PC-3 (cell line): ENCODE measurements around the gene IFNGR1. TPM values are rescaled to one million over a fixed set of nuclear protein-coding genes. Genes with fewer than 3 reads are reported as not detected.
A peak's percentile ranks its signal among the peaks of the same experiment; 100 is the strongest.

ENCODE experiments used
- ATAC-seq: fragments of 200-7000 bp; cut with Tn5 transposase; 2 replicates; pipeline ENCODE4 v1.9.1; 2020; ENCODE audit warnings: mild to moderate bottlenecking, moderate library complexity
- BruUV-seq: library from RNA; stranded (reverse); fragments of 400-500 nt; replicated peaks from 2 replicates; lab custom pipeline; 2021; lab: Mats Ljungman, UMichigan
- CTCF ChIA-PET: fragments of 300-600 bp; sonication (Branson Sonifier 250); formaldehyde crosslinking; loops from one replicate; lab custom pipeline; 2022; ENCODE audit warnings: antibody characterized with exemption; lab: Charles Lee
- POLR2A ChIA-PET: fragments of 300-600 bp; sonication (Branson Sonifier 250); formaldehyde crosslinking; loops from one replicate; lab custom pipeline; 2022; ENCODE audit warnings: antibody characterized with exemption; ENCODE audit not compliant: unreplicated experiment; lab: Charles Lee
- DNase-seq: peaks from one replicate; pipeline ENCODE4 v3.0.0-alpha.2; 2015
- H2AFZ ChIP-seq: fragments of 300-600 bp; sonication (generic); 2 replicates; pipeline ENCODE4 v1.6.0; 2016; ENCODE audit warnings: antibody characterized with exemption, low read length
- H3F3A ChIP-seq: fragments of 300-600 bp; sonication (generic); one replicate; pipeline ENCODE4 v1.6.0; 2017; ENCODE audit warnings: antibody characterized with exemption, low read length, control low read depth, mild to moderate bottlenecking; ENCODE audit not compliant: unreplicated experiment
- H3K27ac ChIP-seq: fragments of 300-600 bp; sonication (generic); 2 replicates; pipeline ENCODE4 v1.5.1; 2016; ENCODE audit warnings: mild to moderate bottlenecking, low read length
- H3K27me3 ChIP-seq: fragments of 300-600 bp; sonication (generic); 2 replicates; pipeline ENCODE4 v1.6.1; 2016; ENCODE audit warnings: low read length, mixed read lengths
- H3K36me3 ChIP-seq: fragments of 300-600 bp; sonication (generic); 2 replicates; pipeline ENCODE4 v1.6.1; 2016; ENCODE audit warnings: low read depth, mixed run types, low read length, mixed read lengths
- H3K4me1 ChIP-seq: fragments of 300-600 bp; sonication (generic); 2 replicates; pipeline ENCODE4 v1.5.1; 2016; ENCODE audit warnings: low read length; ENCODE audit not compliant: insufficient read depth
- H3K4me2 ChIP-seq: fragments of 300-600 bp; sonication (generic); 2 replicates; pipeline ENCODE4 v1.6.0; 2016; ENCODE audit warnings: low read length
- H3K4me3 ChIP-seq: fragments of 300-600 bp; sonication (generic); 2 replicates; pipeline ENCODE4 v1.5.1; 2016; ENCODE audit warnings: mild to moderate bottlenecking, low read length, mixed read lengths
- H3K79me2 ChIP-seq: fragments of 300-600 bp; sonication (generic); 2 replicates; pipeline ENCODE4 v1.6.1; 2017; ENCODE audit warnings: low read length, mixed read lengths
- H3K9ac ChIP-seq: fragments of 300-600 bp; sonication (generic); 2 replicates; pipeline ENCODE4 v1.6.0; 2016; ENCODE audit warnings: mild to moderate bottlenecking, low read length
- H3K9me2 ChIP-seq: fragments of 300-600 bp; sonication (generic); replicated peaks from 2 replicates; pipeline ENCODE4 v1.6.1; 2016; ENCODE audit warnings: mixed run types, low read length, mixed read lengths
- H3K9me3 ChIP-seq: fragments of 300-600 bp; sonication (generic); 2 replicates; pipeline ENCODE4 v1.6.1; 2016; ENCODE audit warnings: low read length, mixed read lengths
- H4K20me1 ChIP-seq: fragments of 300-600 bp; sonication (generic); 2 replicates; pipeline ENCODE4 v1.6.1; 2016; ENCODE audit warnings: low read length, mixed read lengths
- EZH2 ChIP-seq: fragments of 300-600 bp; sonication (generic); IDR thresholded peaks from one replicate; pipeline ENCODE4 v1.6.1; 2017; ENCODE audit warnings: antibody characterized with exemption, mild to moderate bottlenecking, low read length; ENCODE audit not compliant: unreplicated experiment
- EZH2phosphoT487 ChIP-seq: fragments of 300-600 bp; sonication (generic); IDR thresholded peaks from 2 replicates; pipeline ENCODE4 v1.6.1; 2018; ENCODE audit warnings: mild to moderate bottlenecking, antibody characterized with exemption, low read length, borderline replicate concordance
- intact Hi-C: fragments of 100-400 bp; cut with micrococcal nuclease; formaldehyde crosslinking; loops from 2 replicates; pipeline ENCODE4 v1.9.0; 2023
- total RNA-seq: library from RNA; depleted of rRNA; stranded (reverse); fragments of >200 nt; gene quantifications from 2 replicates; pipeline ENCODE4 v1.2.3, GENCODE V29; 2014
- TF ChIP-seq, protein P1 (sequence below): fragments of 300-600 bp; sonication (generic); conservative IDR thresholded peaks from 2 replicates; pipeline ENCODE4 v1.5.1; 2017; ENCODE audit warnings: antibody characterized with exemption, low read depth, mild to moderate bottlenecking, low read length

The IFNGR1 gene
- total RNA-seq, 1 experiment from 2014 or later = 24.6 TPM

DNA sequence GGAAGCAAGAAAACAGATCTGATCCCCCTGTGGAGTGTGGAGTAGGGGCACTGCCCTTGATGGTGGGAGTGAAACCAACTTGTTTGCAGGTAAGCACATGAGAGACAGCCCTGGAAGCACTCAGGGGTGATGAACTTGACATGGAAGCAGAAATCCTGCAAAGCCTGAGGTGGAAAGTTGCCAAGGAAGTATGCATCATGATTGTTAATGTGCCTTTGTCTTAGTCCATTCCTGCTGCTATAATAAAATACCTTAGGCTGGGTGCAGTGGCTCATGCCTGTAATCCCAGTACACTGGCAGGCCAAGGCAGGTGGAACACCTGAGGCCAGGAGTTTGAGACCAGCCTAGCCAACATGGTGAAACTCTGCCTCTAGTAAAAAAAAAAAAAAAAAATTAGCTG is 40.2 kb upstream of the IFNGR1 start:
- Histone ChIP-seq H3K27me3 (no peaks in the 10 kb centered on the region), H3F3A (no peaks in the 10 kb centered on the region), H3K4me1 (peaks cover 20% of the 10 kb centered on the region), H3K4me2 (no peak overlapping the region), H3K4me3 (no peak overlapping the region), H3K36me3 (no peaks in the 10 kb centered on the region), H2AFZ (no peak overlapping the region), H3K79me2 (no peaks in the 10 kb centered on the region), H3K9me2 (no peaks in the 10 kb centered on the region), H3K27ac (no peak overlapping the region), H3K9ac (no peak overlapping the region), H3K9me3 (no peaks in the 10 kb centered on the region), H4K20me1 (no peaks in the 10 kb centered on the region)
- POLR2A ChIA-PET = no interaction called here
- ATAC-seq = 0 out of 2 replicates have a peak, but pooled peaks have one; percentile 15
- CTCF ChIA-PET = no interaction called here
- peak; percentile 51 for DNase-seq
- intact Hi-C loops = no loop called here
- no peak for TF ChIP-seq EZH2
- TF ChIP-seq, protein P1, sequence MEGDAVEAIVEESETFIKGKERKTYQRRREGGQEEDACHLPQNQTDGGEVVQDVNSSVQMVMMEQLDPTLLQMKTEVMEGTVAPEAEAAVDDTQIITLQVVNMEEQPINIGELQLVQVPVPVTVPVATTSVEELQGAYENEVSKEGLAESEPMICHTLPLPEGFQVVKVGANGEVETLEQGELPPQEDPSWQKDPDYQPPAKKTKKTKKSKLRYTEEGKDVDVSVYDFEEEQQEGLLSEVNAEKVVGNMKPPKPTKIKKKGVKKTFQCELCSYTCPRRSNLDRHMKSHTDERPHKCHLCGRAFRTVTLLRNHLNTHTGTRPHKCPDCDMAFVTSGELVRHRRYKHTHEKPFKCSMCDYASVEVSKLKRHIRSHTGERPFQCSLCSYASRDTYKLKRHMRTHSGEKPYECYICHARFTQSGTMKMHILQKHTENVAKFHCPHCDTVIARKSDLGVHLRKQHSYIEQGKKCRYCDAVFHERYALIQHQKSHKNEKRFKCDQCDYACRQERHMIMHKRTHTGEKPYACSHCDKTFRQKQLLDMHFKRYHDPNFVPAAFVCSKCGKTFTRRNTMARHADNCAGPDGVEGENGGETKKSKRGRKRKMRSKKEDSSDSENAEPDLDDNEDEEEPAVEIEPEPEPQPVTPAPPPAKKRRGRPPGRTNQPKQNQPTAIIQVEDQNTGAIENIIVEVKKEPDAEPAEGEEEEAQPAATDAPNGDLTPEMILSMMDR = no peak
- no peak for TF ChIP-seq EZH2phosphoT487
- BruUV-seq = no TSS peak

DNA sequence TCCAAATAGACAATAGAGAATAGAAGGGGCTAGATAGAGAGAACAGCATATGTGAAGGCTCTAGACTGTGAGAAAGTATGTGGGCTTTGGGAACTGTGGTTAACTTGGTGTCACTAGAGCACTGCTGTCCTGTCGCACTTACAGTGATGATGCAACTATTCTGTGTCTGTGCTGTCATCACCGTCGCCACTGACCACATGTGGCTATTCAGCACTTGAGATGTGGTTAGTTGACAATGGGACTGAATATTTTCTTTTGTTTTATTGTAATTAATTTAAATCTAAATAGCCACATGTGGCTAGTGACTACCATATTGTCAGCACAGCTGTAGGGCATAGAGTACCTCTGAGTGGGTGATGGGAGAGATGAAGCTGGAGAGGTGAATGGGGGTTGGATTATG is 39.0 kb upstream of the IFNGR1 start:
- no TSS peak for BruUV-seq
- Histone ChIP-seq H3K9me3 (no peaks in the 10 kb centered on the region), H3K4me3 (no peak overlapping the region), H3K9me2 (no peaks in the 10 kb centered on the region), H3K4me2 (no peak overlapping the region), H3K36me3 (no peaks in the 10 kb centered on the region), H3K27ac (no peak overlapping the region), H3K79me2 (no peaks in the 10 kb centered on the region), H3K27me3 (no peaks in the 10 kb centered on the region), H3F3A (no peaks in the 10 kb centered on the region), H2AFZ (no peak overlapping the region), H3K9ac (no peak overlapping the region), H4K20me1 (no peaks in the 10 kb centered on the region), H3K4me1 (peaks cover 20% of the 10 kb centered on the region)
- ATAC-seq (no peak), DNase-seq (no peak)
- ChIA-PET POLR2A (no interaction called here), CTCF (no interaction called here)
- TF ChIP-seq, protein P1 = no peak
- TF ChIP-seq EZH2phosphoT487 (no peak), EZH2 (no peak)
- intact Hi-C loops = no loop called here

DNA sequence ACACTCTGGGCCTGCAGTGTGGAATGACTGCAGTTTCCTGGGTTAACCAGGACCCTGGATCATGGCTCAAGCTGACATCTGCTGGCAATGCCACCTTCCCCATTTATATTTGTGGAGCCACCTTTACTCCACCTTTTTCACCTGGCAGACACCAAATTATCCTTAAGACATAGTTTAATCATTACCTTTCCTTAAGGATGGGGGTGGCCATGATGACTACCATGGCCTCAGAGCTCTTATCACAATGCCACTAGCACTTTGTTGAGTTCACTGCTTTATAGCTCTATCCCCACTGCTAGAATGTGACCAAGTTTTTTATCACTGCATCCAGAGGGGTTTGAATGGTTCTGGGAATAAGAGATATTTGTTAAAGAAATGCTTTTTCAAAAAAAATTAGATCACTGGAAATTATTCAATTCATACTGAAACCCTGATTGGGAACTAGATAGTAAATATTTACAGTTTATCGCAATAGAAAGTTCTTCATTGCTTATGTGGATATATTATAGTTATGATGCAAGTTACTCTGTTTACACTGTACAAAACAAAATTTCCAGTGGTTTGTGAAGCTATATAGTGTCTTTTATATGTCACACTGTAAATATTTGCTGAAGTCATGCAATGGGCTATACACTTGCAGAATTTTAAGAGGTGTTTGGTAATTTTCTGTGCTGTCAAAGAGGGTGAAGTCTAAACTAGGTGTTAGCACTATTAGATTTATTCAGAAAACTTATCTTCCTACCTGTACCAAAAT is 37.3 kb upstream of the IFNGR1 start:
- DNase-seq (peak; percentile 17), ATAC-seq (peak; percentile 74)
- Histone ChIP-seq H3F3A (no peaks in the 10 kb centered on the region), H3K9me2 (no peaks in the 10 kb centered on the region), H3K36me3 (no peaks in the 10 kb centered on the region), H3K9me3 (no peaks in the 10 kb centered on the region), H2AFZ (no peak overlapping the region), H3K79me2 (no peaks in the 10 kb centered on the region), H3K4me2 (no peak overlapping the region), H3K27me3 (no peaks in the 10 kb centered on the region), H3K4me3 (no peak overlapping the region), H3K27ac (peak overlapping the region; percentile 28; the same call in 1 of the 2 replicates), H4K20me1 (no peaks in the 10 kb centered on the region), H3K4me1 (peaks cover 12% of the 10 kb centered on the region), H3K9ac (no peak overlapping the region)
- intact Hi-C loops = no loop called here
- CTCF ChIA-PET = no interaction called here
- no TSS peak for BruUV-seq
- no peak for TF ChIP-seq EZH2
- TF ChIP-seq, protein P1 = no peak
- no peak for TF ChIP-seq EZH2phosphoT487
- POLR2A ChIA-PET = interaction anchor here (0.5 kb wide), 1 partner anchor 629 kb away, joined by 18 read pairs; no protein-coding TSS in a partner anchor
